NCI-H1092 treated with DMSO at 0.1 percent for 48 hours (cell line): ENCODE measurements around the gene CHSY1.
"Not testable (repeated sequence)": the region's sequence is repeated elsewhere in the genome, so short reads cannot be mapped to it uniquely, and the experiment has no call there.

Source experiments
- DNase-seq: peaks from one replicate; lab custom pipeline; 2025; lab: John Stamatoyannopoulos, UW

The CHSY1 gene

DNA sequence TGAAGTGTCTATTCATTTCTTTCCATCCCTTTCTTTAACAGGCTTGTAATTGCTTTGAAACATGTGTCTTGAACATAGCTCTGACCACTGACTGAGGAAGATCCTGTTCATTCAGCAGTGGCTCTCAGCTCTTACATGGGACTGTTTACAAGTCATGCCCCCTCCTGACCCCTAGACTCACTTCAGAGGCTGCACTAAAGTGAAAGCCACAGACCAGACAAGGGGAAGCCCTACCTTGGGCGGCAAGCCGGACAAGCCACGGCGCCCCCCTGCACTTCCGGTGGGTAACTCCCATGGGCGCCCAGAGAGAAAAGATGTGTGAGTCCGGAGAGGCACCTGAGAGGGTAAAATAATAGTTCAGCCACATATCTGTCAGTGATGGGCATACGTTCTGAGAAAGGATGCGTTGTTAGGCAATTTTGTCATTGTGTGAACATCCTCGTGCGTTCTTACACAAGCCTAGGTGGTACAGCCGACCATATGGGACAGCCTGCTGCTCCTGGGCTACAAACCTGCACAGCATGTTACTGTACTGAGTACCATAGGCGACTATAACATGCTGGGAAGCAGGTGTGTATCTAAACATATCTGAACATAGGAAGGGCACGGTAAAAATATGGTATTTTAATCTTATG is 116.2 kb downstream of the CHSY1 start:
- DNase-seq, result no peak

DNA sequence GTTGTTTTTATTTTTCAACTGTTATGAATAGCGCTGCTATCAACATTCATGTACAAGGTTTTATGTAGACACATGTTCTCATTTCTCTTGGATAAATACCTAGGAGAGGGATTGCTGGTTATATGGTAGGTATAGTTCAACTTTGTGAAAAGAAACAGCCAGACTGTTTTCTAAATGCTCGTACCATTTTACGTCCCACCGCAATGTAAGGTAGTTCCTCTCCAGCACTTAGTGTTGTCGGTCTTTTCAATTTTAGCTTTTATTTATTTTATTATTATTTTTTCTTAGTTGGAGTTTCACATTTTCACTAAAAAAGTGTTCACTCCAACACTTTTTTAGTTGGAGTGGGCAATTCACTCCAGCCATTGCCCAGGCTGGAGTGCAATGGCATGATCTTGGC is 117.1 kb downstream of the CHSY1 start:
- no peak for DNase-seq

DNA sequence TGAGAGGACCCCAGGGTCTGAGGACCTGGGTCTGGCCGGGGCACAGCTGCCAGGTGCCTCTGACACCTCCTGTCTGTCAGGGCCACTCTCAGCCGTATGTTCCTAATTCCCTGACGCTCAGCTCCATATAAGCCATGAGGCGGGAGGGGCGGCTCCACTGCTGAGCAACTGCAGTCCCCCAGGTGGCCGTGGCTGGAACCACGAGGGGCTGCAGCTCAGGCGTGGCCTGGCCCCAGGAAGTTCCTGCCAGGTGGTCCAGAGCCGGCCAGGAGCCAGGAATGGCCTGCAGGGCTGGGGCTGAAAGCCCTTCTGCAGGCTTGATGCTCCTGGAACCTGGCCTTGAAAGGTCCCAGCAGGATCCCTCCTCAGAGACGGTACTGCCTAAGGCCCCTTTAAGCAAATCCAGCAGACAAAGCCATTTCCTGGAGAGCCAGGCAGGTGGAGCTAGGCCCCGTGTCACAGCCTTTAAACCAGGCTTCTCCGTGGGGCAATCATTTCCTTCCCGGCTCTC is 118.0 kb downstream of the CHSY1 start:
- DNase-seq, result peak; percentile 54

DNA sequence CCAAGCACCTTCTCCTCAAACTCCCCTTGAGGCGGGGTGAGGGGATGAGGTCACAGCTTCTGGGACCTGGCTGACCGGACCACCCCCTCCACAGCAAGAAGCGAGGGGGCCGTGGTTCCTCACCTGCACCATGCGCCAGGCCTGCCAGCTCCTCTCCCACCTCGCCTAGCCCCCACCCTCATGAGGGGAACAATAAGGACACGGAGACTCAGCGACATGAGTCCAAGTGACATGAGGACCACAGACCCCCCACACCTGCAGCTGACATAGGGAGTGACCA is 118.7 kb downstream of the CHSY1 start:
- no peak for DNase-seq

DNA sequence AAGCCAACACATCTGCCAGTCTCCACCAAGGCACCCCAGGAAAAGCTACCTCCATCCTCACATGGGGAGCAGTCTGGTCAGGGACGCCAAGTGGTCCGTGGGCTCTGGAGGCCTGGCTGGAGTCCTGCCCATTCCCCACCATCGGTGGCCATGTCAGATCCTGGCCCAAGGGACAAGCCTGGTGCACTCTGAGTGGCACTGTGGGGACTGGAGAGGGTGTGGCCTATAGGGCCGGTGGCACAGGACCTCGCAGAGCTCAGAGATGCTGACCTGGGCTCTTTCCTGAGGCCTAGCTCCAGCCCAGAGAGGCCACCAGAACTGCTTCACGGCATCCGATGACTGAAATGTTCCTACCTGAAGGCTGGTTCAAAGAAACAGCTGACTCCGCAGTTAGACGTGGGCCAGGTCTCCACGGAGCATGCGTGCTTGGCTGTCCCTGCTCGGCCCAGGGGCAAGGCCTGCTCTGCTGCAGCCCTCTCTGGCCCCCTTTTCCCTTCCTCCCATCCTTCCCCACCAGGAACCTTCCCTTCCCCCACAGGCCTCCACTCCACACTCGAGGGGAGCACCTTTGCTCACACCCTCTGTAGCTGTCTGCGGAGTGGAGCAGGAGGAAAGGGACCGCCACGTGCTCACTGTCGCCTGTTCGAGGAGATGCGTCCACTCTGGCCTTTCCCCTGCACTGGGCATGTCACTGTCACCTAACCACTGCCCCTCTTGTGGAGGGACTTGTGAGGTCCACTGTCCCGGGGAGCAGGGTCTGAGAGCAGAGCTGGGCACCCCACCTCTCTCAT is 119.3 kb downstream of the CHSY1 start:
- no peak for DNase-seq

DNA sequence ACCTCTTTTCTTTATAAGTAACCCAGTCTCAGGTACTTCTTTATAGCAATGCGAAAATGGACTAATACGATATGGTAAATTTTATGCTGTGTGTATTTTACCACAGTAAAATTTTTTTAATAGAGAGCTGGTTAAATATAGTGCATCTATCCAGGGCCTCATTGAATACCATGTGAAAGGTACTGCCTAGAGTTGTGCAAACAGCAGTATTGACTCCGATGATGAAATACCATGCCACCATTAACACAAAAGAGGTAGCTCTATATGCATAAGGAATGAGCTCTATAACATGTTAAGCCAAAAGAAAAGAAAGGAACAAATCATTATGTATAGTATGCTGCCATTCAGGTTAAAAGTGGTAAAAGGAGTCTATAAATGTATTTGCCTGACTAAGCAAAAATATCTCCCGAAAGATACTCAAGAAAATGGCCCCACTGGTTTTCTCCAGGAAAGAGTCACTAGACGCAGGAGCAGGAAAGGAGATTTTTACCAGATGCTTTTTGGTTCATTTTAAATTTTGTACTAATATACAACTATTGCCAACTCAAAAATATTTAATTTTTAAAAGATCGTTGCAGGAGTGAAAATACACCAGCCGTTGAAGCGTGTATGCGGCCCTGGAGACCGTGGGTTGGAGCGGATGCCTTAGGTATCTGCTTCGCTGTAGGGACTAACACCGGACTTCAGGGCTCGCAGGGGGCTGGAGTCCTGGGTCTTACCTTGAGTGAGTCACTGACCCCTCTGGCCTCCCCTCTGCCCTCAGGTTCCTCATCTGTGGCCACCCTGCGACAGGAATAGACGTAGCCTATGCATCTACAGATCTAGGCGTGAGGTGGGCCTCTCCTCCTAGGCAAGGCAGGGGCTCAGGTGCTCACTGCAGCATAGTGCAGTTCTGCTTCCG is 120.1 kb downstream of the CHSY1 start:
- no peak for DNase-seq

DNA sequence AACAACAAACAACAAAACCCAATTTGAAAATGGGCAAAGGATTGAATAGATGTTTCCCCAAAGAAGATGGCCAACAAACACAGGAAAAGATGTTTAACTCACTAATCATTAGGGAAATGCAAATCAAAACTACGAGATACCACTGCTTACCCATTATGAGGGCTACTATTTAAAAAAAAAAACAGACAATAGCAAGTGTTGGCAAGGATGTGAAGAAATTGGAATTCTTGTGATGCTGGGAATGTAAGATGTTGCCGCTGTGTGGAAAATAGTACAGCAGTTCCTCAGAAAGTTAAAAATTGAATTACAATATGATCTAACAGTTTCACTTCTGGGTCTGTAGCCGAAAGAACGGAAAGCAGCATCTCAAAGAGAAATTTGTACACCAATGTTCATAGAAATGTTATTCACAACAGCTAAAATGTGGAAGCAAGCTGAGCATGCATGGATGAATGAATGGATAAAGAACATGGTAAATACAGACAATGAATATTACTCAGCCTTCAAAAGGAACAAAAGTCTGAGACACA is 121.9 kb downstream of the CHSY1 start:
- DNase-seq, result no peak

DNA sequence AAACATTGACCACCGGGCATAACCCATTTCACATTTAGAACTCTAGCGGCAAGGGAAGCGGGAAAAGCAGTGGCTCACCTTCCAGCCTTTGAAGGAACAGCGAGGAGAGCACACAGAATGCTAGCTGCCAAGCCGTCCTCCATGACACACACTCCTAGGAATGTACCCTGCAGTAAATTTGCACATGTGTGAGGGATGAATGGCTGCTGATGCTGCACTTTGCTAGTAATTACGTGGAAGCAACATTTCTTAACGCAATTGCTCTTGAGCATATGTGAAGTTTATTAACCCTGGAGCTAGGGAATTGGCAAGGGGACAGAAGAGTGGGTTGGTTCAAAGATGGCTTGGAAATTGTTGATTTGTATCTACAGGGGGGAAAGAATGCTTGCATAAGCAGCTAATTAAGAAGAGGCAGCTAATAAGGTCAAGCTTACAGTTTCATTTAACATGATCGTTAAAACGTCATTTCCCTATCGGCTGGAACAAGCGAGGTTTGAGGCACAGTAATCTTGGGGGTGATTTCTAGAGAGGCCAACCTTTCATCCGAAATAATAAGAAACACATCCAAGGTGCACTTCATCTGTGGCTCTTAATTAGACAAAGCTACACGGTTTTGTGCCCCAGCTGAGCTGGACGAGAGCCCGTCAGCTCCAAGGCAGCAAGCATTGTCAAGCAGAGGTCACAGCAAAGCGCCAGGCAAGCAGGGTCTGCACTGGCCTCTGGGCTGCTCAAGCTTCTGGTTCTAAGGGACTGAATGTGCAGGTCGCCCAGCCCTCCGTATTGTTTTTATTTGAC is 123.4 kb downstream of the CHSY1 start:
- DNase-seq, result peak; percentile 55

DNA sequence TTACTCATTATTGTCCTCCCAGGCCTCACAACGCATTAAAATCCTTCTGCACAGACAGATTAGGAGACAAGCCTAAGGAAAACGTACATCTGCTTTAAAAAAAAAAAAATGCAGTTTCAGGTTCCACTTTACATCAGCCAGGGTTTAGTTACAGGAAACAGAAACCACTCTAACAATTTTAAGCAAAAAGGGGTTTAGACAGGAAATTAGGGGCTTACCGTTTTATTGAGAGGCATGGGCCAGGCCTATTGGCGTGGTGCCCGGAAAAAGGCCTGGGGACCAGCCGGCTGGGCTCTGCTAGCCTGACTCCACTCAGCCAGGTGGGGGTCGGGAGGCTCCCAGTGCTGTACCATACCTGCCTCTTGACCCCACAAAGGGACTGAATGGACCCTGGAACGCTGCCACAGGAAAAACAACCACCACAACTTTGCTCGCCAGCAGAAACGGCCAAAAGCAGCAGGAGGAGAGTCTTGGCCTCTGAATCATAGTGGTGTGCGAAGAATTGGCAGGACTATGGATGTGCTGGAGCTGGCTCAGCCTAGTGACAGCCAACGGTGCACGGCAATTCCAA is 124.3 kb downstream of the CHSY1 start:
- peak; percentile 90 for DNase-seq

DNA sequence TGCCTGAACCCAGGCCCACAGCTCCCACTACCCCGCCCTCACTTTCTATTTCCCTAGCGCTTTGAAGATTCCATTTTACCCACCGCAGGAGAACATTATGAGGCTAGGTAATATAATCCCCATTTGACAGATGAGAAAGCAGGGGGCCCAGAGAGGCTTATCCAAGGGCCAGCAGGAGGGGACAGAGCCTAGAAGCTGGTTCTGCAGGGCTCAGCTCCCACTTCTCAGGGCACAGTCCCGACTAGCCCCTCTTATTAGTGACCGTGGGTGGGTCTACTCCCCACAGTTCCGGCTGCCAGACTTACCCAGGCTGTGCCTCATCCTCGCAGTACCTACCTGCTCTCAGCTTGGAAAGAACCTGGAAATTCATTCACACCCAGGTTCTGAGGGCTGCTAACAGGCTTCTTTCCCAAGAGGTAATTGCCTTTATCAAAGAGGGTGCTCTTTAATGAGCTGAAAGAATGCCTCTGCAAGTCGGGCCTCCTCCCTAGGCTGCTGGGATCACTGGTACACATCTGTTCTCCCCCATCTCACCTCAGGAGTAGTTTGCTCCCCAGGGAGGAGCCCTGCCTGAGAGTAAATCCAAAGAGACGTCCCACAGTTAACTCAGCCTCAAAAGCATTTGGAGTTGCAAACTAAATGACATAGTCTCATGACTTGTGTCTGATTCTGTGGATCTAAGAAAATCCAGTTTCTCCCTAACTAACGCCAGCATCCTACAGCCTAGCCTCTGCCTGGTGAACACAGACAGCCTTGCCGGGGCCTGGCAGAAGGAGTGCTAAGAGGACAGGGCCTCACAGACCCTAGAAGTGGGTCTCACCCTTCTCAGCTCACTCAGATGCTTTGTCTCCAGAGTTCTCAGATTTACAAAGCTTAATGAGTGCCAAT is 125.0 kb downstream of the CHSY1 start:
- no peak for DNase-seq

DNA sequence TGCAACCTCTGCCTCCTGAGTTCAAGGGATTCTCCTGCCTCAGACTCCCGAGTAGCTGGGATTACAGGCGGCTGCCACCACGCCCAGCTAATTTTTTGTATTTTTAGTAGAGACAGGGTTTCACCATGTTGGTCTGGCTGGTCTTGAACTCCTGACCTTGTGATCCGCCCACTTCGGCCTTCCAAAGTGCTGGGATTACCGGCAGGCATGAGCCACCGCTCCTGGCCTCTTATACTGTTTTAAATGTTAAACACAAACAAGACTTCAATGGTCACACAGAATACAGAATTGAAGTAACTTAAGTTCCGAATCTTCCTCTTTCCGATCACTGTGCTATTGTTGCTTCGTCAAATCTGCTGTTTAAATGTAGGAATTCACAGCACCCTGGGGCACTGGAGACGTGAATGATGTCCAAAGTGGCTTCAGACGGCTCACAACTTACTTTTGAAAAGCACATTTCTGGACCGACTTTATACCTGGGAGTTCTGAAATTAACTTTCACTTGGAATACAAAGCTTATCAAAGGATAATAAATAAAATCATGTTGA is 125.9 kb downstream of the CHSY1 start:
- not testable (repeated sequence) for DNase-seq
